Stimulated activated CD8-positive, alpha-beta memory T cell treated with anti-CD3 and anti-CD28 coated beads, Interleukin-7, amount 100 ng/mL, for 48 hours (primary cell): ENCODE data around the gene CTIF.
"Not testable (repeated sequence)": the region's sequence is repeated elsewhere in the genome, so short reads cannot be mapped to it uniquely, and the experiment has no call there.

Experiments
- DNase-seq, 2 donors: peaks; one replicate each; pipeline ENCODE4 v3.0.0-alpha.2; 2020; ENCODE audit warnings: low read depth in 1 of 2; ENCODE audit errors: extremely low read depth in 1 of 2

Gene CTIF

DNA sequence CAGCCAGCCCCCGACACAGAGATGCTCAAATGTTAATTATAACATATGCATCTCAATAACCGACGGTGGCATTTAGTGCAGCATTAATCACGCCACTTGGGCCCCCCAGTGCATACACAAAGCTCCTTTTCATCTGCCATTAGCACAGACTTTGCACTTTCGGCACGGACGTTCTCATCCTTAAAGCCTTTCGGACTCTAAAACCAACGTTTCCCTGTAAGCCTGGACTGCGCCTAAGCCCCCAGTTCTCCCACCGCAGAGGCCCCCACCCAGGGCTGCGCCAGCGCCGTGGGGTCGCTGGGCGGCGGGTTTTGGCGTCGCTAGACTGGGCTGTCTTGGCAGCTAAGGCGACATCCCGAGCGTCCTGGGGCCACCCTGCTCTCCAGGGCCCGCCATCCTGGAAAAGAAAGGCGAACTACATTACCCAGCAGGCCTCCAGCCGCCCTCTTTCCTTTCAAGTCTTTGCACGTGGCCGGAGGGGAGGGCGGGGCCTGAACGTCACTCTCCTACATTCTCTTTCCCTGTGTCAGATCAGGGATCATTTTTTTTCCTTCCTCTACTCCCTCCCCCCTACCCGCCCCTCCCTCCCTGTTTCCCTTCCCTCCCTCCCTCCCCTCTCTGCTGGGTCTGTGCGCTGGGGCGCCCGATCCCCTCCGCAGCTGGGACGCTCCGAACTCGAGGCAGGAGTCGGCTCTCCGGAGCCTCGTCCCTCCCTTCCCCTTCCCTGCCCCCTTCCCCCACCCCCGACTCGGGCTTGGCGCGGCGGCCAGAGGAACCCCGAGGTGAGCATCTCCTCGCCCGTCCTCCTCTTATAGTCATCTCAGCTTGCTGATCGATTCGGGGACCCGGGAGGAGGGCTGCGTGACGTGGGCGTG is at the start of gene CTIF:
CTIF (plus strand) TSS at position 501 of the 875 bp plus-strand sequence. CDS start 80,535 bp downstream, outside the sequence.
- DNase-seq = peak in 1 of 2 donors; percentile 61

DNA sequence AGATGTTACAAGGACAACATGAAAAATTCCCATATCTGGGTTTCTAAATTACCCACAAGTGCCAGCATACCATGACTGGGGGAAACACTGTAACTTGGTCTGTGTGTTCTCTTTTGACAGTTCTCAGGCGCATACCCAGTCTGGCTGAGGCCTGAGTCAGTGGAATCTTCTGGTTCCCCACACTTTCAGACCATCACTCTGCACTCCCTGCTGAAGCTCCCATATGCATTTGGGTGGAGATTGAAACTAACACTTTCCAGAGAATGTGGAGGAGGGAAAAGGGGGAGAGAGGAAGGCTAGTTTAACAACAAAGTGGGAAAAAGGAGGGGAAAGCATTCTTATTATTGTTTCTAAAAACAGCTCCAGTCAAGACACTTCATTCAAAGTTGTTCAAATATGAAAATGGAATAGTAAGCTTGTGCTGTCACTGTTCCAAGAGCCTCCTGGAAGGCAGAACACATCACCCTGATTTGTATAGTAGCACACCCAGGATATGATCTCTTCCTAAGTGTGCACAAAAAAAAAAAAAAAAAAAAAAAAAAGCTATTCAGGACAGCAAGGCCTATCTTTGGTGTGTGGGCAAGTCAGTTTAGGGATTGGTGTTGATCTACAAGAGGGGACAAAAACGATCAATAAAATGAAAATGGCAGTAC is 48.1 kb upstream of the CTIF start:
- DNase-seq = no peak

DNA sequence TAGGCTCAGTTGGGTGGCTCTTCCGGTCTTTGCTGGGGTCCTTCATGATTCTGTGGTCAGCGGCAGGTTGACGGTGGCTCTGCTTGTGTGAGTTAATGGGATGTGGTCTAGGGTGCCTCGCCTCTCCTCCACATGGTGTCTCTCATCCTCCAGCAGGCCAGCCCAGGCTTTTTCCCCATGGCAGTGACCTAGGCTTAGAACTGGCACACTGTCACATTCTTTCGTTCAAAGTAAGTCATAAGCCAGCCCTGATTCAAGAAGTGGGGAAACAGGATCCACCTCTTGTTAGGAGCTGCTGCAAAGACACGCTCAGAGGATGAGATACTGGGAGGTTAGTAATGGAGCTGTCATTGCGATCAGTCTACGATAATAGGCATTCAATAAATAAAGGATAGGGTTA is 46.0 kb upstream of the CTIF start:
- no peak for DNase-seq

GRCh38 chr18:48493434-48494230 is 45.2 kb upstream of the CTIF start:
- DNase-seq = no peak

GRCh38 chr18:48497863-48498262 is 41.0 kb upstream of the CTIF start:
- no peak for DNase-seq

DNA sequence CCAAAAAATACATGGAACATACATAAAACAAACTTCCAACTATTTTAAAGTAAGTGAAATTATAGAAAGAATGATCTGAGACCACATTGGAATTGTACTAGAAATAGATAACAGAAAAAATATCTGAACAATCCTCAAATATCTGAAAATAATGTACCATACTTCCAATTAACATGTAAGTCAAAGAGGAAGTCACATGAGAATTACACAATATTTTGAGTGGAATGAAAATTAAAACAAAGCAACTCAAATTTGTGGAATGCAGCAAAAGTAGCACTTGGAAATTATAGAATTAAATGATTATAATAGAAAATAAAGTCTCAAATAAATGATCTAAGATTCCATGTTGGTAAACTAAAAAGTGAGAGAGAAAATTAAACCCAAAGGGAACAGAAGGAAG is 38.3 kb upstream of the CTIF start:
- no peak for DNase-seq

- no peak for DNase-seq
Measured at GRCh38 chr18:48502906-48503305, 35.9 kb upstream of the CTIF start.

DNA sequence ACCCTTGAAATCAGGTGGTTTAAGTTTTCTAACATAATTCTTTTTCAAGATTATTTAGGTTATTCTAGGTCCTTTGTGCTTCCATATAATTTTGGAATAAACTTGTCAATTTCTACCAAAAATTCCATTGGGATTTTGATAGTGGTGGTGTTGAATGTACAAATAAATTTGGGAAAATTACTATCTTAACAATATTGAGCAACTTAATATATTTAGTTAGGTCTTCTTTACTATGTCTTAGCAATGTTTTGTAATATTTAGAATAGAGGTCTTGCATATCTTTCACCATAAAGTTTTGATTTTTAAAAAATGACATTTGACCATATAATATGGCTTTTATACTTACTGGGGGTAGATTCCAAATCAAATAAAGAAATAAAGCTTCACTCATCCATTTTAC is 34.0 kb upstream of the CTIF start:
- DNase-seq = no peak

DNA sequence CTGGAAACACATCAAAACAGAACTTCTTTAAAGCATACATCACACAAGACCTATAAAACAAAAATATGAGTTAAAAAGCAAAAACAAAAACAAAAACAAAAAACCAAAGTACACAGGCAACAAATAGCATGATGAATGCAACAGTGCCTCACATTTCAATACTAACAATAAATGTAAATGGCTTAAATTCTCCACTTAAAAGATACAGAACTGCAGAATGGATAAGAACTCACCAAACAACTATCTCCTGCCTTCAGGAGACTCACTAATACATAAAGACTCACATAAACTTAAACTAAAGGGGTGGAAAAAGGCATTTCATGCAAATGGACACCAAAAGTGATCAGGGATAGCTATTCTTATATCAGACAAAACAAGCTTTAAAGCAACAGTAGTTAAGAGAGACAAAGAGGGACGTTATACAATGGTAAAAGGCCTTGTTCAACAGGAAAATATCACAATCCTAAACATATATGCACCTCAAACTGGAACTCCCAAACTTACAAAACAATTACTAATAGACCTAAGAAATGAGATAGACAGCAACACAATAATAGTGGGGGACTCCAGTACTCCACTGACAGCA is 31.8 kb upstream of the CTIF start:
- not testable (repeated sequence) for DNase-seq

GRCh38 chr18:48512498-48512897 is 26.3 kb upstream of the CTIF start:
- not testable (repeated sequence) for DNase-seq

DNA sequence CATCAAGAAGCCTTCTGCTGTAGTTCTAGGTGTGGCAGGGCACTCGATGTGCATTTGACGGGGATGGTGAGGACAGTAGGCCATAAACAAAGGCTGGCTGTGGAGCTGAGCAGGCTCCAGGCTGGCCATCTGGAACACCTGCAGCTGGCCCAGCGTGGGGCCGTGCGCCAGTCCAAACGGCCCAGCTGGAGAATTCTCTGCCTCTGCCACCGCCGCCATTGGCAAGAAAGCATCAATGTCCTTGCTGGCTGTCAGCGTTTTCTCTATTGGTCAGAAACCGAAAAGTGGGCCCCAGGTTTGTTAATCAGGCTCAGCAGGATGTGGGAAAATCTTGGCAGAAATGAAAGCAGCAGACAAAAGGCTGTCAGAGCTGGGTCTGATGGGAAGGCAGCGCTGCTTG is 24.0 kb upstream of the CTIF start:
- DNase-seq = no peak

DNA sequence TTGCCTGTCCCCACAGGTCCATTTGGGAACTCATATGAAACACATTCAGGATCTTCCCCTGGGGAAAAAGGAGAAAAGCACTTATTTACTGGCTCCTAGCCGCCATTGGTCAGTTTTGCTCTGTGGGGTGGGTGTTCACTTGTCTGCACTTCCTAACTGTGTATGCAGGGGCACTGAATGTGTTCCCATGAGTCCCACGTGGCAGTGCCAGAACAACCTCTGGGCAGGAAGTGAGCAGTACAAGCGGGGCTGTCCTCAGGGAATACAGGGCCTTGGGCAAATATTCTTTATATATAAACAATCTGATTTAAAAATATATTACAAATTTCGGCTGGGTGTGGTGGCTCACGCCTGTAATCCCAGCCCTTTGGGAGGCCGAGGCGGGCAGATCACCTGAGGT is 21.8 kb upstream of the CTIF start:
- no peak for DNase-seq

GRCh38 chr18:48519431-48520100 is 19.3 kb upstream of the CTIF start:
- DNase-seq = no peak

DNA sequence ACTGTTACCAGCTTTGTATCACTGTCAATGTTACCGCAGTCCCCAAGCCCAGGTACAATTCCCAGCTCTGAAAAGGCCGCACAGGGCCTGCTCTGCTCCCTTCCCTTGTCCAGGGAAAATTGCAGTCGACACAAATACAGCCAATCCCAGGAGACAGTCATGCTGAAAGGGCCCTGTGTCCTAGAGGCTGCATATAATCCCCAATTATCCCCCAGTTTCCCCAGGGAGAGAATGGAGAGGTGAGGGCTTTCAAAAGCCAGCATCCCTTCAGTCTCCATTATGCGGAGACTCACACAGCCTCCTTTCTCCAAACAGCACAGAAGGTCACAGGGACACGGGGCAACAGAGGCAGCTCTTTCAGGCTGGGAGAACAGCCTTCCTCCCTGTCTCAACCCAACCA is 17.1 kb upstream of the CTIF start:
- no peak for DNase-seq

- DNase-seq = no peak
Measured at GRCh38 chr18:48525671-48526070, 13.2 kb upstream of the CTIF start.

DNA sequence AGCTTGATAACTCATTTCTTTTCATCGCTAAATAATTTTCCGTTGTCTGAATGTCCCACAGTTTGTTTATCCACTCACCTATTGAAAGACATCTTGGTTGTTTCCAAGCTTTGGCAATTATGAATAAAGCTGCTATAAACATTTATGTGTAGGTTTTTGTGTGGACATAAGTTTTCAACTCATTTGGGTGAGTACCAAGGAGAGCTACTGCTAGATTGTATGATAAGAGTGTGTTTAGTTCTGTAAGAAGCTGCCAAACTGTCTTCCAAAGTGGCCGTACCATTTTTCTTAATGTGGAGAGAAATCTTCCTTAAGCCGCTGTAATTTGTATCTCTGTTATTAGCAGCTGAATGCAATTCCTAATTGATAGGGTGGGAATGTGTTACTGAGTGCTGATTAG is 11.4 kb upstream of the CTIF start:
- no peak for DNase-seq

DNA sequence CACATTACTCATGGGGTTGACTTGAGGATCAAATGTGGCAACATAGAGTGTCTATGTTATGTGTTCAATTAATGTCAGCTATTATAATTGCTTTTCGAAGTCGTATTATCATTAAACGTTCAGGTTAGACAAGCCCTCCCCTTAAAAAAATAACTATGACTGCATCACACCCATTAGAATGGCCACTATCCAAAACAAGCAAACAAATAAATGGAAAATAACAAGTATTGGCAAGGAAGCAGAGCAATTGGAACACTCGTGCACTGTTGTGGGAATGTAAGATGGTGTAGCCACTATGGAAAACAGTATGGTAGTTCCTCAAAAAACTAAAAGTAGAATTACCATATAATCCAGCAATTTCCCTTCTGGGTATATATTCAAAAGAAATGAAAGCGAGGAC is 10.0 kb upstream of the CTIF start:
- no peak for DNase-seq

- DNase-seq = no peak
Measured at GRCh38 chr18:48529796-48530195, 9.0 kb upstream of the CTIF start.

DNA sequence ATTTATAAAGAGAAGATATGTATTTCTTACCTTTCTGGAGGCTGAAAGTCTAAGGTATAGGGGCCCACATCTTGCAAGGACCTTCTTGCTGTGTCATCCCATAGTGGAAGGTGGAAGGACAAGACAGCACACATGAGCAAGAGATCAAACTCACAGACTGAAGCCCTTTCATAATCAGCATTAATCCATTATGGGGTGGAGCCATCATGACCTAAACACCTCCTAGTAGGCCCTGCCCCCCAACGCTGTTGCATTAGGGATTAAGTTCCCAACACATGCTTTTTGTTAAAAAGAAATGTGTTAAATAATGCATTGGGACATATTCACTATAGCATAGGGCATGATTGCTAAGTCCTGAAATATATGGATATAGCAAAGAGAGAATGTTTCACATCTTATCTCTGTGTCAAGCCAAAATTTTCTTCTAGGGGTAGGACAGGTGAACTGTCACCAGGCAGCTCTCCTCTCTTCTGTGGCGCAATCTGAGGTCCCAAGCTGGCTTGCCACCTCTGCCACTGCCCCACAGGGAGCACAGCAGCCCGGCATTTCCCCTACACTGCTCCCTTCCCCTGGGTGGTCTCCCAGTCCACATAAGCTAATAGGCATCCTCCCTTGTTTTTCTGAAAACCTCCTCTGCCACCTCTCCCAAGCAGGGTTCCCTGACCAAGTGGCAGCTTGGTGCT is 8.3 kb upstream of the CTIF start:
- DNase-seq = no peak

DNA sequence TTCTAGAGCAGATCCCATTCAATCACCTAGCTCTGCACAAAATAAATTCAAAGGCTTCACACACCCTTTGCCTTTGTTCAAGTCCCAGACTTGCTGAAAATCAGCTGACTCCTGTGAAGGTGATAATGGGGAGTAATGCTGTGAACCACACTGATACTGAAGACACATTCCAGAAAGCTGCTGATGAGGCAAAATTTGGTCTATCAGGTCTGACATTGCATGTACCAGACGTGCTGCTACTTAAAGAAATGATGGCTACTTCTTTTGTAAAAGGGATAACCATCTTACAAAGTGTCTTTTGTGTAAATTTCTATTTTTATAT is 7.8 kb upstream of the CTIF start:
- DNase-seq = no peak
